NB4 (cell line): Measurements from ENCODE around the gene NPR2.

ENCODE experiments used
- CTCF ChIP-seq: IDR thresholded peaks from one replicate; pipeline ENCODE4 v1.5.1; 2012; ENCODE audit warnings: low read depth, low read length
- MAX ChIP-seq: IDR thresholded peaks from 2 replicates; pipeline ENCODE4 v1.6.1; 2011; ENCODE audit warnings: low read depth, low read length
- POLR2A ChIP-seq: IDR thresholded peaks from 2 replicates; pipeline ENCODE4 v1.6.1; 2011; ENCODE audit warnings: mild to moderate bottlenecking; ENCODE audit not compliant: insufficient read length; ENCODE audit errors: extremely low read depth

GRCh38 chr9:35766997-35767396, 24.4 kb upstream of the NPR2 start:
- TF ChIP-seq CTCF (no peak), POLR2A (no peak), MAX (no peak)
